ENCODE results near the gene PLEKHM3. TPM values are rescaled to one million over a fixed set of nuclear protein-coding genes. Genes with fewer than 3 reads are reported as not detected.

The PLEKHM3 gene
- total and polyA plus RNA-seq, 2 donors (not counting 1 experiment from before 2014, with no cell fraction given), result 5.3 to 20.1 TPM

DNA sequence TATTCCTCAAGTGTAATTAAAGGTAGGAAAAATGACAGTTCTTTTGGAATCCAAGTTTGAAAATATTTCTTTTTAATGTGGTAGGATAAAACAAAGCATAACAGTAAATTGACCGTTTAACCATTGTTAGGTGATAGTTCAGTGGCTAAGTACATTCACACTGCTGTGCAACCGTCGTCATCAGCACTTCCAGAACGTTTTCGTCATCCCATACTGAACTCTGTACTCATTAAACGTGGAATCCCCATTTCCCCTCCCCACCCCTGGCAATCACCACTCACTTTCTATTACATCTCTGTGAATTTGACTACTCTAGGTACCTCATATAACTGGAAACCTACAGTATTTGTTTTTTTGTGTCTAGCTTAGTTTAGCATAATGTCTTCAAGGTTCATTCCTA, 222.7 kb downstream of the PLEKHM3 start:
- H3K9me3 ChIP-seq (ENCODE audit: control insufficient read depth, insufficient read depth, low read depth, low read length), result no peaks in the 10 kb centered on the region
- TF ChIP-seq, protein P1, sequence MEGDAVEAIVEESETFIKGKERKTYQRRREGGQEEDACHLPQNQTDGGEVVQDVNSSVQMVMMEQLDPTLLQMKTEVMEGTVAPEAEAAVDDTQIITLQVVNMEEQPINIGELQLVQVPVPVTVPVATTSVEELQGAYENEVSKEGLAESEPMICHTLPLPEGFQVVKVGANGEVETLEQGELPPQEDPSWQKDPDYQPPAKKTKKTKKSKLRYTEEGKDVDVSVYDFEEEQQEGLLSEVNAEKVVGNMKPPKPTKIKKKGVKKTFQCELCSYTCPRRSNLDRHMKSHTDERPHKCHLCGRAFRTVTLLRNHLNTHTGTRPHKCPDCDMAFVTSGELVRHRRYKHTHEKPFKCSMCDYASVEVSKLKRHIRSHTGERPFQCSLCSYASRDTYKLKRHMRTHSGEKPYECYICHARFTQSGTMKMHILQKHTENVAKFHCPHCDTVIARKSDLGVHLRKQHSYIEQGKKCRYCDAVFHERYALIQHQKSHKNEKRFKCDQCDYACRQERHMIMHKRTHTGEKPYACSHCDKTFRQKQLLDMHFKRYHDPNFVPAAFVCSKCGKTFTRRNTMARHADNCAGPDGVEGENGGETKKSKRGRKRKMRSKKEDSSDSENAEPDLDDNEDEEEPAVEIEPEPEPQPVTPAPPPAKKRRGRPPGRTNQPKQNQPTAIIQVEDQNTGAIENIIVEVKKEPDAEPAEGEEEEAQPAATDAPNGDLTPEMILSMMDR (conservative IDR thresholded peaks at IDR 0.05 in 1 of 2, IDR thresholded peaks at IDR 0.05 in 1 of 2; ENCODE audit: low read depth in 1 of 2, low read length in 2 of 2), result no peak
- TF ChIP-seq EZH2 (IDR thresholded peaks at IDR 0.05; ENCODE audit: low read length, missing control alignments), result no peak
- no peak overlapping the region for H3K4me3 ChIP-seq (replicated peaks in 1 of 4; ENCODE audit: control extremely low read depth in 1 of 4, insufficient read depth in 1 of 4, low read depth in 3 of 4, low read length in 4 of 4)
- H3K79me2 ChIP-seq (ENCODE audit: control insufficient read depth, insufficient read depth, low read length), result no peaks in the 10 kb centered on the region
- H3K4me1 ChIP-seq (ENCODE audit: control insufficient read depth, extremely low read depth, insufficient read depth, low read length), result no peaks in the 10 kb centered on the region
- H4K20me1 ChIP-seq (ENCODE audit: control insufficient read depth, extremely low read depth, insufficient read depth, low read length), result no peaks in the 10 kb centered on the region
- no peak overlapping the region for H3K4me2 ChIP-seq (ENCODE audit: extremely low read depth, insufficient read depth, low read length)
- H3K27me3 ChIP-seq (ENCODE audit: control insufficient read depth, insufficient read depth, low read length), result no peaks in the 10 kb centered on the region
- H3K36me3 ChIP-seq (ENCODE audit: control insufficient read depth, insufficient read depth, low read length), result no peaks in the 10 kb centered on the region
- no peak for DNase-seq (ENCODE audit: low read depth in 2 of 2)
- no peak overlapping the region for H3K9ac ChIP-seq (ENCODE audit: insufficient read depth, low read length)
- H2AFZ ChIP-seq (ENCODE audit: low read length), result no peak overlapping the region
- no peak overlapping the region for H3K27ac ChIP-seq (ENCODE audit: insufficient read depth, low read length)

DNA sequence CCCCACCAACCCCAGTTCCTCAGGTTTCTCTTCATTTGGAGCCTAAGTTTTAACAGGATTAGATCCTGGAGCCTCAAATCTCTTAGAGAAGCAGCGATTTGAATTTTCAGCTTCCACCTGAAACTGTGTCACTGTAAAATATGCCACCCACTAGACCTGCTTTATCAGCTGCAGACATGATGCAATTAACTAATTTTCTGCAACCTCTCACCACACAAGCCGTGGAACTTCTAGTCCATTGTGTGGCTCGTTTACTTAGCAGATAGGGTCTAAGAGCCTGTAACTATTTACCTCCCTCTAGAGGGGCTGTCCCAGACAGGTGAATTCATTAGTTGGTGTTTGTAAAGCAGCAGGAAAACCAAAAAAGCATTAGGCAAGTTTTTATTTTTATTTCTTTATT, 224.1 kb downstream of the PLEKHM3 start:
- no peak overlapping the region for H3K4me3 ChIP-seq (replicated peaks in 1 of 4; ENCODE audit: control extremely low read depth in 1 of 4, insufficient read depth in 1 of 4, low read depth in 3 of 4, low read length in 4 of 4)
- DNase-seq (ENCODE audit: low read depth in 2 of 2), result no peak
- no peak overlapping the region for H3K4me2 ChIP-seq (ENCODE audit: extremely low read depth, insufficient read depth, low read length)
- no peak overlapping the region for H3K9ac ChIP-seq (ENCODE audit: insufficient read depth, low read length)
- H3K79me2 ChIP-seq (ENCODE audit: control insufficient read depth, insufficient read depth, low read length), result no peaks in the 10 kb centered on the region
- H3K27me3 ChIP-seq (ENCODE audit: control insufficient read depth, insufficient read depth, low read length), result no peaks in the 10 kb centered on the region
- TF ChIP-seq, protein P1 (conservative IDR thresholded peaks at IDR 0.05 in 1 of 2, IDR thresholded peaks at IDR 0.05 in 1 of 2; ENCODE audit: low read depth in 1 of 2, low read length in 2 of 2), result no peak
- no peak for TF ChIP-seq EZH2 (IDR thresholded peaks at IDR 0.05; ENCODE audit: low read length, missing control alignments)
- no peaks in the 10 kb centered on the region for H3K9me3 ChIP-seq (ENCODE audit: control insufficient read depth, insufficient read depth, low read depth, low read length)
- H3K36me3 ChIP-seq (ENCODE audit: control insufficient read depth, insufficient read depth, low read length), result no peaks in the 10 kb centered on the region
- H3K4me1 ChIP-seq (ENCODE audit: control insufficient read depth, extremely low read depth, insufficient read depth, low read length), result no peaks in the 10 kb centered on the region
- H4K20me1 ChIP-seq (ENCODE audit: control insufficient read depth, extremely low read depth, insufficient read depth, low read length), result no peaks in the 10 kb centered on the region
- H3K27ac ChIP-seq (ENCODE audit: insufficient read depth, low read length), result no peak overlapping the region
- no peak overlapping the region for H2AFZ ChIP-seq (ENCODE audit: low read length)

DNA sequence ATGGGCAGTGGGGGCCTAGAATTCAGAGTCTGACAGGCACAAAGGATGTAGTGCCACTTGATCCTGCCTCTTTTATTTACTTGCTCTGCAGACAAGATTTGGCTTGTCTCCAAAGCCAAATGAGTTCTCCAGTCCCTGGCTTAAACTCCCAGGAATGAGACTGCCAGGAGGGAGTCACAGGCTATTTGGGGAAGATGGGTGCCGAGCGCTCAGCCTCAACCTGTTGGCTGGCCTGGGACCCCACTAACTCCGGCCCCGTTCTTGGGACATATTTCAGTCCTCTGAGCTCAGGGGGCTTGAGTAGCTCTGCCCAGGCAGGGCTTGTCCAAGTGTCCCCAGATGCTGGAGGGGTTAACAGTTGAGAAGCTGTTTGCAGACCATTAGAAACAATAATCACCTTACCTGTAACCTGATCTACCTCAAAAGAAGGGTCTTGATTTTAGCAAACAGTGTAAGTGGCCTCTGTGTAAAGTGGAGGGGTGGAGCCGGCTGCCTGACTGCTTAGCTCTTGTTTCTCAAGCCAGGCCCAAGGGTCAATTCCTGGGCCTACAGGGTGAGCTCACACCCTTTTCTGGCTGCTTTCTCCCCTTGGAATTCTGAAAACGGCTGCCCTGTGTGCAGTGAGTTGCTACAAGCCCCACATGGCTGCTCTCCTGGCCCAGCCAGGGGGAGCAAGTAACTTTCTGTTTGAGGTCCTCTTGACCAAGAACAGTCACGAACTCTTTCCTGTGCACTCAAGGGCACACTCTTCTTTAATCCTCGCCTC, 228.6 kb downstream of the PLEKHM3 start:
- peak; percentile 31 to 35 for DNase-seq (ENCODE audit: low read depth in 2 of 2)
- no peaks in the 10 kb centered on the region for H3K9me3 ChIP-seq (ENCODE audit: control insufficient read depth, insufficient read depth, low read depth, low read length)

More for the DNA sequence above, 228.6 kb downstream of the PLEKHM3 start:
- H4K20me1 ChIP-seq (ENCODE audit: control insufficient read depth, extremely low read depth, insufficient read depth, low read length), result no peaks in the 10 kb centered on the region
- H3K27ac ChIP-seq (ENCODE audit: insufficient read depth, low read length), result no peak overlapping the region
- no peaks in the 10 kb centered on the region for H3K27me3 ChIP-seq (ENCODE audit: control insufficient read depth, insufficient read depth, low read length)
- H3K79me2 ChIP-seq (ENCODE audit: control insufficient read depth, insufficient read depth, low read length), result no peaks in the 10 kb centered on the region
- no peak overlapping the region for H2AFZ ChIP-seq (ENCODE audit: low read length)
- H3K4me1 ChIP-seq (ENCODE audit: control insufficient read depth, extremely low read depth, insufficient read depth, low read length), result no peaks in the 10 kb centered on the region
- H3K4me2 ChIP-seq (ENCODE audit: extremely low read depth, insufficient read depth, low read length), result no peak overlapping the region
- TF ChIP-seq EZH2 (IDR thresholded peaks at IDR 0.05; ENCODE audit: low read length, missing control alignments), result no peak
- TF ChIP-seq, protein P1 (conservative IDR thresholded peaks at IDR 0.05 in 1 of 2, IDR thresholded peaks at IDR 0.05 in 1 of 2; ENCODE audit: low read depth in 1 of 2, low read length in 2 of 2), result no peak
- no peaks in the 10 kb centered on the region for H3K36me3 ChIP-seq (ENCODE audit: control insufficient read depth, insufficient read depth, low read length)
- H3K4me3 ChIP-seq (replicated peaks in 1 of 4; ENCODE audit: control extremely low read depth in 1 of 4, insufficient read depth in 1 of 4, low read depth in 3 of 4, low read length in 4 of 4), result no peak overlapping the region
- H3K9ac ChIP-seq (ENCODE audit: insufficient read depth, low read length), result no peak overlapping the region

All from fibroblast of lung (primary cell).